ENCODE results near the gene CEP170B. TPM values are rescaled to one million over a fixed set of nuclear protein-coding genes. Genes with fewer than 3 reads are reported as not detected.

CEP170B gene
- total RNA-seq: 24.3 and 25.9 TPM in 2 replicates

DNA sequence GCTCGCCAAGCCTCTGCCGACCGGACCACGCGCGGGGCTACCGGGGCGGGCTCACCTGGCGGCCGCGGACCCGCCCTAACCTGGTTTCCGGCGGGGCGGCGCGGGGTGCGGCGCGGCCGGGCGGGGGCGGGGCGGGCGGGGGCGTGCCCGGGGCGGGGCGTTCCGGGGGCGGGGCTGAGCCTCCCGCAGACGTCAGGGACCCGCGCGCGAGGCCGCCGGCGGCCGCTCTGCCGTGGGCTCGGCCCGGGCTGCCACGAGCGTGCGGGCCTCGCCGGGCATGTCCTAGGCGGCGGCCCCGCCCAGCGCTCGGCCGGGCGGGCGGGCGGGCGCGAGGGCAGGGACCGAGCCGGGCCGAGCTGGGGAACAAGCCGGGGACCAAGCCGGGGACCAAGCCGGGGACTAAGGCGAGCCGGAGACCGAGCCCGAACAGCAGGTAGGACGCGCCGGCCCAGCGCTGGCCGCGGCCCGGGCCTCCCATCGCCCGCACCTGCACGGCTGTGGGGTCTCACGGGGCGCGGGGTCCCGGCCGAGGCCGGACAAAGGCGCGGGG, at the start of gene CEP170B:
TSS of gene CEP170B (plus strand) at position 188 of the 550 bp plus-strand sequence. CDS start 3,183 bp downstream, outside the sequence.

DNA sequence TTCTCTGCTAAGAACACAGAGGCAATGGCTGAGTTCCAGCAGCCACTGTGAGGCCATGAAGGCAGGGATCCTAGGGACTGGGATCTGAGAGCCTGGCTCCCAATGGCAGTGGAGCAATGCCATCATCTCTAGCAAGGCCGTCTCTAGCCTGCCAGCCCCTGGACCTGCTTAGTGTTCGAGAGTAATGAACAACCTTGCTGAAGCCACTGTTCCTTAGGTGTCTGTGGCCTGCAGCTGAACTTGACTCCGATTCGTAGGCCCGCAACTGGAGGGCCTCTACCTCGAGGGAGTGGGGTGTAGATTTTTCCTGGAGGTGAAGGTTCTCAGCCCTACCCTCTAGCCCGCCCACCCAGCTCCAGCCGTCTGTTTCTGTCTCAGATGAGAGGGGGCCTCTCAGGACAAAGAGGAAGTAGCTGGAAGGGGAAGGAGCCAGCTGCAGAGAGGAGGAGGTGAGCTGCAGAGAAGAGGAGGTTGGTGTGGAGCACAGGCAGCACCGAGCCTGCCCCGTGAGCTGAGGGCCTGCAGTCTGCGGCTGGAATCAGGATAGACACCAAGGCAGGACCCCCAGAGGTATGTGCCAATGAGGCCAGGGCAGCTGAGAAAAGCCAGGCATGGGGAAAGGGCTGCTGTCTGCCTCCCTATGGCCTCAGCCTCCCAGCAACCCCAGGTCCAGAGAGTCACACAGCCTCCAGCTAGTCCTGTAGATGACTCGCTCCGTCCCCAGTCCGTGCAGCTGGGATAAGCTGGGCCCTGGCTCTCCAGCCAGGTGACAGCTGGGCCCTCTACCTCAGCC, 59.5 kb downstream of the CEP170B start, which contains the start of gene PLD4:
TSS of gene PLD4 (plus strand) at position 459 of the 793 bp plus-strand sequence. CDS start 2,262 bp downstream, outside the sequence.

Other genes starting within 250 kb of the CEP170B start
- gene INF2, start 175.7 kb upstream of the CEP170B start, total RNA-seq: 71.6 and 77.1 TPM in 2 replicates
- 6.8 and 7.3 TPM in 2 replicates for gene ADSS1, start 141.0 kb upstream of the CEP170B start, total RNA-seq
- 64.1 and 69.2 TPM in 2 replicates for gene SIVA1, start 112.1 kb upstream of the CEP170B start, total RNA-seq
- gene AKT1, start 69.5 kb upstream of the CEP170B start, total RNA-seq: 221 and 234 TPM in 2 replicates
- 5.7 and 5.8 TPM in 2 replicates for gene ZBTB42, start 64.2 kb upstream of the CEP170B start, total RNA-seq
- gene PLD4, start 59.6 kb downstream of the CEP170B start, total RNA-seq: under 0.01 TPM in 2 replicates
- gene AHNAK2, start 113.1 kb downstream of the CEP170B start, total RNA-seq: 167 and 231 TPM in 2 replicates
- 11.7 and 13.6 TPM in 2 replicates for gene CLBA1, start 120.5 kb downstream of the CEP170B start, total RNA-seq
- 10.4 and 12.8 TPM in 2 replicates for gene CDCA4, start 155.8 kb downstream of the CEP170B start, total RNA-seq
- 0.16 TPM in 1 of 2 replicates, not detected in the other for gene GPR132, start 200.2 kb downstream of the CEP170B start, total RNA-seq

Measured in hair follicle dermal papilla cell (primary cell).